Measurements from ENCODE around the gene RPGRIP1L.

DNA sequence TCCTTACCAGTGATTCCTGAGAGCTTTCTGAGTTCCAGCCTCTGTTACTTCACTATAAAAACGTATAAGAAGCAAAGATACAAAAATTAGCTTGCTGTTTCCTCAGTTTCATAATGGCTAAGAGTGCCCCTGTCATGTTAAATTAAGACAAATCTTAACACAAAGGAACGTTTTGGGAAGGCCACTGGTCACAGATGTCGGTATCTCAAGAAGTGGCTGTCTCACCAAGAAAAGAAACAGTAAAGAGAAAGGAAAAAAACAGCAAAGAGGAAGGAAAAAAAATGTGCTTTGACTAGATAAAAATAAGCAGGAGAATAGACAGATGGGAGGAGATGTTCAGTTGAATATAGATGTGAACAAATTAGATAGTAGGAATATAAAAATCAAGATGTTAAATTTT lies 105.9 kb downstream of the RPGRIP1L start:
- TF ChIP-seq, protein P1, sequence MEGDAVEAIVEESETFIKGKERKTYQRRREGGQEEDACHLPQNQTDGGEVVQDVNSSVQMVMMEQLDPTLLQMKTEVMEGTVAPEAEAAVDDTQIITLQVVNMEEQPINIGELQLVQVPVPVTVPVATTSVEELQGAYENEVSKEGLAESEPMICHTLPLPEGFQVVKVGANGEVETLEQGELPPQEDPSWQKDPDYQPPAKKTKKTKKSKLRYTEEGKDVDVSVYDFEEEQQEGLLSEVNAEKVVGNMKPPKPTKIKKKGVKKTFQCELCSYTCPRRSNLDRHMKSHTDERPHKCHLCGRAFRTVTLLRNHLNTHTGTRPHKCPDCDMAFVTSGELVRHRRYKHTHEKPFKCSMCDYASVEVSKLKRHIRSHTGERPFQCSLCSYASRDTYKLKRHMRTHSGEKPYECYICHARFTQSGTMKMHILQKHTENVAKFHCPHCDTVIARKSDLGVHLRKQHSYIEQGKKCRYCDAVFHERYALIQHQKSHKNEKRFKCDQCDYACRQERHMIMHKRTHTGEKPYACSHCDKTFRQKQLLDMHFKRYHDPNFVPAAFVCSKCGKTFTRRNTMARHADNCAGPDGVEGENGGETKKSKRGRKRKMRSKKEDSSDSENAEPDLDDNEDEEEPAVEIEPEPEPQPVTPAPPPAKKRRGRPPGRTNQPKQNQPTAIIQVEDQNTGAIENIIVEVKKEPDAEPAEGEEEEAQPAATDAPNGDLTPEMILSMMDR (IDR thresholded peaks at IDR 0.05) = no peak
- TF ChIP-seq EZH2 (IDR thresholded peaks at IDR 0.05; ENCODE audit: borderline replicate concordance, insufficient read depth, low read depth, low read length, poor library complexity, severe bottlenecking) = no peak
